Measurements from ENCODE around the gene KIRREL3.

DNA sequence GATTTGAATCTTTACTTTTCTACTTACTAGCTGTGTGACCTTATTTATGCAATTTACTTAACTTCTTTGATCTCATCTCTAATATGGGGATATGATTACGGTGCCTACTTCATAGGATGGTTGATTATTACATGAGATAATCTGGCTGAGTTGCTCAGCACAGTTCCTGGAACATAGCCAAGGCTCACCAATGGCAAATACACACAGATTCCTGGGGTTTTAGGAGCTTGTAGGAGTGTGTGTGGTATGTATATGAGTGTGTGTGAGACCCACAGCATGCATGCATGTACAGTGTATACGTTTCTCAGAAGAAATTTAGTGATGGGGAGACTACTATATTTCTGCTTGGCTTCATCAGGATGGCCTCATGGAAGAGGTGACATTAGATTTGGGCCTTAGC, 256.9 kb downstream of the KIRREL3 start:
- TF ChIP-seq, protein P1, sequence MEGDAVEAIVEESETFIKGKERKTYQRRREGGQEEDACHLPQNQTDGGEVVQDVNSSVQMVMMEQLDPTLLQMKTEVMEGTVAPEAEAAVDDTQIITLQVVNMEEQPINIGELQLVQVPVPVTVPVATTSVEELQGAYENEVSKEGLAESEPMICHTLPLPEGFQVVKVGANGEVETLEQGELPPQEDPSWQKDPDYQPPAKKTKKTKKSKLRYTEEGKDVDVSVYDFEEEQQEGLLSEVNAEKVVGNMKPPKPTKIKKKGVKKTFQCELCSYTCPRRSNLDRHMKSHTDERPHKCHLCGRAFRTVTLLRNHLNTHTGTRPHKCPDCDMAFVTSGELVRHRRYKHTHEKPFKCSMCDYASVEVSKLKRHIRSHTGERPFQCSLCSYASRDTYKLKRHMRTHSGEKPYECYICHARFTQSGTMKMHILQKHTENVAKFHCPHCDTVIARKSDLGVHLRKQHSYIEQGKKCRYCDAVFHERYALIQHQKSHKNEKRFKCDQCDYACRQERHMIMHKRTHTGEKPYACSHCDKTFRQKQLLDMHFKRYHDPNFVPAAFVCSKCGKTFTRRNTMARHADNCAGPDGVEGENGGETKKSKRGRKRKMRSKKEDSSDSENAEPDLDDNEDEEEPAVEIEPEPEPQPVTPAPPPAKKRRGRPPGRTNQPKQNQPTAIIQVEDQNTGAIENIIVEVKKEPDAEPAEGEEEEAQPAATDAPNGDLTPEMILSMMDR (IDR thresholded peaks at IDR 0.05), result no peak
- TF ChIP-seq POLR2A (IDR thresholded peaks at IDR 0.05), result no peak
